HL-60 (cell line): Measurements from ENCODE around the gene TIMM9.

Source experiments
- DNase-seq, 2 experiments: peaks; one replicate each; pipeline ENCODE4 v3.0.0-alpha.2; 2010 to 2020; ENCODE audit warnings: low read depth in 1 of 2, low spot score in 1 of 2
- H3K27ac ChIP-seq: fragments of 250-450 bp; sonication (Bioruptor Pico); replicated peaks from 2 replicates; pipeline ENCODE4 v1.5.1; 2020; ENCODE audit warnings: mild to moderate bottlenecking, moderate library complexity
- H3K27me3 ChIP-seq: fragments of 250-450 bp; sonication (Bioruptor Pico); 2 replicates; pipeline ENCODE4 v1.5.1; 2021; ENCODE audit warnings: mild to moderate bottlenecking, moderate library complexity; ENCODE audit not compliant: insufficient read depth, poor library complexity, severe bottlenecking
- H3K4me3 ChIP-seq: replicated peaks from 2 replicates; pipeline ENCODE4 v1.5.1; 2011; ENCODE audit warnings: mild to moderate bottlenecking, control low read depth, low read length; ENCODE audit not compliant: insufficient read depth
- CTCF ChIP-seq: IDR thresholded peaks from one replicate; pipeline ENCODE4 v1.5.1; 2011; ENCODE audit warnings: low read length, control low read depth, inconsistent platforms; ENCODE audit not compliant: insufficient read depth
- GABPA ChIP-seq: IDR thresholded peaks from 2 replicates; pipeline ENCODE4 v1.6.1; 2012; ENCODE audit warnings: low read depth
- POLR2AphosphoS5 ChIP-seq: IDR thresholded peaks from 2 replicates; pipeline ENCODE4 v1.6.1; 2012; ENCODE audit warnings: low read depth
- REST ChIP-seq: IDR thresholded peaks from 2 replicates; pipeline ENCODE4 v1.6.1; 2012; ENCODE audit warnings: low read depth; ENCODE audit not compliant: insufficient replicate concordance
- SPI1 ChIP-seq: IDR thresholded peaks from 2 replicates; pipeline ENCODE4 v1.6.1; 2012; ENCODE audit warnings: low read depth, mild to moderate bottlenecking, borderline replicate concordance

Gene TIMM9

GRCh38 chr14:58464652-58465051 lies 37.3 kb upstream of the TIMM9 start:
- no peak for DNase-seq

GRCh38 chr14:58463147-58463546 lies 35.8 kb upstream of the TIMM9 start:
- no peak for TF ChIP-seq POLR2AphosphoS5
- no peak for TF ChIP-seq GABPA
- TF ChIP-seq REST: no peak
- TF ChIP-seq SPI1: no peak
- no peak for TF ChIP-seq CTCF
- H3K27ac ChIP-seq: no peak overlapping the region
- H3K4me3 ChIP-seq: no peak overlapping the region
- H3K27me3 ChIP-seq: no peaks in the 10 kb centered on the region
- no peak for DNase-seq

More at GRCh38 chr14:58464652-58465051, 37.3 kb upstream of the TIMM9 start:
- Histone ChIP-seq H3K27me3 (no peaks in the 10 kb centered on the region), H3K27ac (no peak overlapping the region), H3K4me3 (no peak overlapping the region)
- TF ChIP-seq GABPA (no peak), REST (no peak), SPI1 (no peak), POLR2AphosphoS5 (no peak), CTCF (no peak)

- Histone ChIP-seq H3K4me3 (no peak overlapping the region), H3K27me3 (no peaks in the 10 kb centered on the region), H3K27ac (no peak overlapping the region)
- no peak for DNase-seq
- TF ChIP-seq GABPA (no peak), REST (no peak), SPI1 (no peak), CTCF (no peak), POLR2AphosphoS5 (no peak)
These were observed 33.4 kb upstream of the TIMM9 start for GRCh38 chr14:58460772-58461171.
